IPS-18c (cell line): ENCODE measurements around the gene SMAD2.
A peak's percentile ranks its signal among the peaks of the same experiment; 100 is the strongest.
"Not testable (repeated sequence)": the region's sequence is repeated elsewhere in the genome, so short reads cannot be mapped to it uniquely, and the experiment has no call there.

ENCODE experiments used
- H3K4me3 ChIP-seq: 2 replicates; pipeline ENCODE4 v1.7.0; 2013; ENCODE audit warnings: low read depth, mild to moderate bottlenecking, low read length, moderate library complexity; ENCODE audit not compliant: insufficient read depth
- H3K9me3 ChIP-seq: one replicate; pipeline ENCODE4 v1.6.1; 2013; ENCODE audit warnings: mild to moderate bottlenecking, low read length, moderate library complexity; ENCODE audit not compliant: control insufficient read depth, insufficient read depth

SMAD2 gene

DNA sequence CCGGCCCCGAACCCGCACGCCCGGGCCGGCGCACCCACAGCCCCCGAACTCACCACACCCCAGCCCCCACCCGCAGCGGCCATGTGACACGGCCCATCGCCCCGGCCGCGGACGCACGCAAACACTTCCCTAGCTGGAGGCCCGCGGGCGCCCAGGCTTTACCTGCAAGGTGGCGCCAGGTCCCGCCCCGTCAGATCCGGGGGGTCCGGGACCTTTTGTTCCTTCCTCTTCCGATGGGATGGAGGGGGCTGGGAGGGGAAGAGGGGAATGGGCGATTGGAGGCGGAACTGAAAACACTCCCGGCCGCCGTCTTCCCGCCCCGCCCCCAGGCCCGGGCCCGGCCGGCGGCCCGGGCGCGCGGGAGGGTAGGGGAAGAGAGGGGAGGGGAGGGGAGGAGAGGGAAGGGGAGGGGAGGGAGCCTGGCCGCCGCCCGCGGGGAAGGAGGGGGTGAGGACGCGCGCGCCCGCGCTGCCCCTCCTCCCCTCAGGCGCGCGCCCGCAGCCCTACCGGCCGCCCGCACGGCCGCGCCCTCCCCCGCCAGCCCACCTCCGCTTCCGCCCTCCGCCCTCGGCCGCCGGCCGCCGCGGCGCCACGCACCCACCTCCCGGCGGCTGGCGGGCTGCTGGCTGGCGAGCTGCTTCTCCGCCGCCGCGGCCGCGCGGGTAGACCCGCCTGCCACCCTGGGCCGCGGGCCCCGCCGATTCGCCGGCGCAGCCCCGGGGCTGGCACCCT lies at the start of gene SMAD2:
Gene SMAD2 (minus strand): TSS at position 461 of the 732 bp plus-strand sequence. CDS start 33,903 bp downstream, outside the sequence.
- Histone ChIP-seq H3K4me3 (peak within 1 kb of the TSS; percentile 79), H3K9me3 (no peaks in the 10 kb centered on the region)

DNA sequence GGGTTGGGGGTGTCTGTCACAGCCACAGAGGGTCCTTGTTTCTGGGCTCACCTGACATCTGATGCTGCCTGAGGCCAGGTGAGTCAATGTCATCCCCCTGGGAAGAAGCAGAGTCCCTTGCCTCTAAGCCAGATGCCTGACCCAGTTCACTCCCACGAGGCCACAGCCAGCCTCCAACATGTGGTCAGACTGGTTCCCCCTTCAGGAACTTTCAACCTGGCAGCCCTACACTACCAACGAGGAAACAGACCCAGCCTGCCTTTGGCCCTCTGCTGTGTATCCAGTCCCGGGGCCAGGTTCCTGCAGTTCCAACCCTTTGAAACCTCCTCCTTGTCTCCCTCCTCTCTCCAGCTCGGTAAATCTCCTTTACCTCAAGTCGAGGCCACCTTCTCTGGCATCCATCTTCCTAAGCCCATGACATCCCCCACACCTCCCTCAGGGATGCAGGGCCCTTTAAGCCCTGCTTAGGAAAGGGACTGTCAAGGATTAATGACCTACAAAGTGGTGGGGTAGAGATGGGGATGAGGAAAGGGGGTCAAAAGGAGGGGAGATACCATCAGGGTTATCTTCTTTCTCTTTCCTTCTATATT lies 49.2 kb upstream of the SMAD2 start:
- no peaks in the 10 kb centered on the region for H3K9me3 ChIP-seq
- no peak overlapping the region for H3K4me3 ChIP-seq

- H3K9me3 ChIP-seq, result no peaks in the 10 kb centered on the region
Observed at GRCh38 chr18:47978603-47979002, 48.1 kb upstream of the SMAD2 start.

DNA sequence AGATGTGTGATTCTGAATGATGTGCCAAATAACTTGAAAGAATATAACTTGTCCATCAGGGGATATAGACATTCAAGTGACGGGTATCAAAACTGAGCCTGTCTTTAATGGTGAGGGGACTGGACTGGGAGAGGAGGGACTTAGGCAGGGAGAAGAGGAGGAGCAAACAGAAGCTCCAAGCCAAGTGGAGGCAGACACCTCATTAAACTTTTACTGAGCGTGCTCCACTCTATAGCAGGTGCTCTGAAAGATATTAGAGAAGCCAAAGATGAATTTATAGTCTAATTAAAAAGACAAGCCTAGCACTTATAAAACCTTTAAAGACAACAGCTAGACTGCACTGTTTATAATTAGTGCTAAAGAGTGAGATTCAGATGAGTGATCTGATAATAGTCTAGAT lies 47.7 kb upstream of the SMAD2 start:
- Histone ChIP-seq H3K9me3 (no peaks in the 10 kb centered on the region), H3K4me3 (no peak overlapping the region)

More at GRCh38 chr18:47978603-47979002, 48.1 kb upstream of the SMAD2 start:
- H3K4me3 ChIP-seq, result no peak overlapping the region

DNA sequence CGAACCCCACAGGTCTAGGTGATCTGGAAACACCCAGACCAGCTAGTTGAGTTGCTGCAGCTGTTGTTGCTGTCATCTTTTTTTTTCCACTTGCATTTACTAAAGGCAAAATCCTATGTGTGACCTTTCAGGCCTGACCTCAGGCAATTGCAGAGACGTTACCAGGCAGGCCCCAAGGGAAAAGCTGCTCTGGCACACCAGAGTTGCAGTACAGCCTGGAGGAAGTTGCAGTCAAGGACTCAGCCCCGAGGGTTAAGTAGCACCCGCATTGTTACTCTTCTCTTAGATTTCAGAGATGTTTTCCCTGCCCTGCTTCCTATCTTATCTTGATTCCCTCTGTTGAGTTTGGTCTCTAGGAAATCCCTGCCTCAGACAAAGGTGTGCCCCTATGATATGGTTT lies 45.2 kb upstream of the SMAD2 start:
- no peak overlapping the region for H3K4me3 ChIP-seq
- H3K9me3 ChIP-seq, result no peaks in the 10 kb centered on the region

DNA sequence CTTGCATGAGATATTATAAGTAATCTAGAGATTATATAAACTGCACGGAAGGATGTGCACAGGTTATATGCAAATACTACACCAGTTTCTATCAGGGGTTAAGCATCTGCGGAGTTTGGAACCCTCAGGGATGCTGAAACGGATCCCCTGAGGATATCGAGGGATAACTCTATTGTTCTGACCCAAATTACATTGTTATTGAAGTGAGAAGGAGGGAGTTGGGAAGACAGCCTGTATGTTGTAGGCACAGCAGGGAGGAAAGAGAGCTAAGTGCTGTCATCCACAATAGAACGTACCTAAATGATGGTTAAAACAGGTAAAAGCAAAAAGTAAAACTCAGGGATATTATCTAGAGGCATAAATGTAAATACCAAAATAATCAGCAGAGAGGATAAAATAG lies 44.6 kb upstream of the SMAD2 start:
- no peak overlapping the region for H3K4me3 ChIP-seq
- no peaks in the 10 kb centered on the region for H3K9me3 ChIP-seq

DNA sequence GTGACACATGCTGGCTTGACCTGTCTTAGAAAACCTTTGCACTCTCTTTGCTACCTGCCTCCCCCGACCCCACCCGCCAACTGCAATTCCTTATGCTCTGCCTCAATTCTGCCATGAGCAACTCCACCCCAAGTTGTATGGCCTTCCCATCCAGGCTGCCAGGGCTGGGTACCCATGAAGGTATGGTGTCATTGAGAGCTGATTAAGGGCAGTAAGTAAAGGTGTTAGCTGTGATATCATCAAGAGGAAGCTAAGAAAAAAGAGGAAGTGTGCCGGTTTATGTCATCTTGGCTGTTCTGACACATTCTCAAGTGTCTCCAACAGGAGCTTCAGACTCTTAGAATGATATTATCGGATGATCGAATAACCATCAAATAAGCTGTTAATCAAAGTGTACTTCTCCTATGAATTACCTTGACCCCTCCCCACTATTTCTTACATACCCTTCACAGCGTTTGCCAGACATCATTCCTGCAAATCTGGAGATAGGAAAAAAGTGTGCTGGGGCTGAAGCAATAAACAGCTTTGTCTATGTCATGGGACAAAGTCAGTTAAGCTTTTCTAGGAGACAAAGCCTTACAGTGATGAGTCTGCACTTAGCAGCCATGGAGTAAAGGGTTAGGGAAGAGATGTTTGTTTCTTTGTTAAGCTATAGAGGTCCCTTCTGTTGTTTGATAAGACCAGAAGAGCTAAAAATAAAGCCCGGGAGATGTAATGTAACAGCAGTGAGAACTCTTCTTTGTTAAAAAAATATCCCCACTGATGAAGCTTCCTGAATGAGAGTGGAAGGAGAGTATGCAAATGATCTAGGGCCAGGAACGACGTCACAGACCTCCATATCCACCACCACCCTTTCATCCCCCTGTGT lies 40.4 kb upstream of the SMAD2 start:
- Histone ChIP-seq H3K4me3 (no peak overlapping the region), H3K9me3 (peaks cover 5% of the 10 kb centered on the region)

- H3K9me3 ChIP-seq, result peaks cover 5% of the 10 kb centered on the region
Observed at GRCh38 chr18:47969816-47970215, 39.4 kb upstream of the SMAD2 start.

GRCh38 chr18:47968721-47969120 lies 38.3 kb upstream of the SMAD2 start:
- Histone ChIP-seq H3K4me3 (no peak overlapping the region), H3K9me3 (peaks cover 5% of the 10 kb centered on the region)

More at GRCh38 chr18:47969816-47970215, 39.4 kb upstream of the SMAD2 start:
- no peak overlapping the region for H3K4me3 ChIP-seq

DNA sequence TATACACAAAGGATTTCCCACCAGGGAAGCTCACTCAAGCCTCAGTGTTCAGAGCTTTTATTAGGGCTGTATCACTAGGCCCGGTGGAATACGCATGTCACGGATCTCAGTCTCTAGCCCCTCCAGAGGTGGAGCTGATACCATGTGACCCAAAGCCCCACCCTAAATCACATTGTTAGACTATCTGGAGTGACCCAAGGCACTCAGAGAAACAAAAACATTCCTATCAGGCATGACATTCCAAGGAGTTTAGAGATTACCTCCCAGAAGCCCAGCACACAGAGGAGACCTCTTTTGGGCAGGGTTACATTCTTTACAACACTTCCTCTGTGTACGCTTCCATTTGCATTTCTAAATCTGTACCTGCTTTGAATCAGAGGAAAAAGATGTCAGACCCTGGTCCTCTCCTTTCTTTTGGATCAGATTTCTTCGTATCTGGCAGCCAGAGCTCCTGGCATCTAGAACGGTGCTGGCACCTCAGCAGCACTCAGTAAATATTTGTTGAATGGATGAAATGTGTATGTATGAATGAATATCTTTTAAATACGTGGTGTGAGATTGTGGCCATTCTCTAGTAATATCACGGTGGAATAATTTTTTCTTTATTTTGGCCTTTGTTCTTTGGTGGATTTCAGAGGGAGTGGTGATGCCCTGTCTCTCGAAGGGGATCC lies 37.7 kb upstream of the SMAD2 start:
- H3K4me3 ChIP-seq, result no peak overlapping the region
- peaks cover 5% of the 10 kb centered on the region for H3K9me3 ChIP-seq

DNA sequence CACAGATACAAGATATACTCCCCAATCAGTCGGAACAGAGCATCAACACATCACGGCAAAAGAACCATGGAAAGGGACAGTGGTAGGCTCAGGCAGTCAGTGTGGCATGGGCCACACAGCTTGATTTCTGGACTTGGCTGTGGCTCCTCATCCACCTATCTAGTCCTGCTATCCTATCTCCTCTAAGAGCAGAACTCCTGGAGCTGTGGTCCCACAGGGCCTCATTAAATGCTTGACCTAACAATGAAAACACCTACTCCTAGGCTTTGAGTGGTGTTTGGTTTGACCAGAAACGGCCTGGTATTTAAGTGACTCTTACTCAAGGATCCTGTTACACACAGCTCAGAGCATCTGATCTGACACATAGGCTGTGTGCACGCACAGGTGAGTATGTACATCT lies 33.6 kb upstream of the SMAD2 start:
- Histone ChIP-seq H3K9me3 (peaks cover 7% of the 10 kb centered on the region), H3K4me3 (no peak overlapping the region)

DNA sequence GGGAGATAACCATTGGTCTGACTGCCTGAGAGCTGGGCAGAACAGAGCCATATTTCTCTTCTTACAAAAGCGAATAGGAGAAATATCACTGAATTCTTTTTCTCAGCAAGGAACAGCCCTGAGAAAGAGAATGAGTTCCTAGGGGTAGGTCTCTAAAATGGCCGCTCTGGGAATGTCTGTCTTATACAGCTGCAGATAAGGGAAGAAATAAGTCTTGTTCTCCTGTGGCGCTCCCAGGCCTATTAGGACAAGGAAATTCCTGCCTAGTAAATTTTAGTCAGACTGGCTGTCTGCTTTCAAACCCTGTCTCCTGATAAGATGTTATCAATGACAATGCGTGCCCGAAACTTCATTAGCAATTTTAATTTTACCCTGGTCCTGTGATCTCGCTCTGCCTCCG lies 30.5 kb upstream of the SMAD2 start:
- H3K4me3 ChIP-seq, H3K9me3 ChIP-seq: not testable (repeated sequence)

DNA sequence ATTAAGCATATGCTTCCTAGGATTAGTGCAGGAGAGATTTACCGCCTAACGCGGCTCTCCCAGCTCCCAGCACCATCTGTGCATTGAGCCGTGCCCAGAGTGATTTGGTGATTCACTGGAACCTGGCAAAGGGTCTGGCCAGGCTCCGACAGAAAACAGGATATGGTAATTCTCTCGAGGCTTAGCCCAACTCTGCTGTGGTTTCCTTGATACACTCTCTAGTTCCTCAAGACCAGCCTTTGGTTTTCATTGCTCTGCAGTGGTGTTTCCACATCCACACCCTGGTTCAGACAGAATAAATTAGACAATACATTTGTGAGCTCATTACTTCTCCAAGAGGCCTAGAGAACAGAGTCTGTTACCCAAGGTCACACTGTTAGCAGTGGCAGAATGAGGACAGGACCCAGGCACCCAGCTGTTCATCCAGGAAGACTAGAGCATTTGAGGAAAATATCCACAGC lies 23.0 kb upstream of the SMAD2 start:
- Histone ChIP-seq H3K9me3 (no peaks in the 10 kb centered on the region), H3K4me3 (no peak overlapping the region)

- Histone ChIP-seq H3K4me3 (no peak overlapping the region), H3K9me3 (no peaks in the 10 kb centered on the region)
Observed at GRCh38 chr18:47950511-47950910, 20.1 kb upstream of the SMAD2 start.

DNA sequence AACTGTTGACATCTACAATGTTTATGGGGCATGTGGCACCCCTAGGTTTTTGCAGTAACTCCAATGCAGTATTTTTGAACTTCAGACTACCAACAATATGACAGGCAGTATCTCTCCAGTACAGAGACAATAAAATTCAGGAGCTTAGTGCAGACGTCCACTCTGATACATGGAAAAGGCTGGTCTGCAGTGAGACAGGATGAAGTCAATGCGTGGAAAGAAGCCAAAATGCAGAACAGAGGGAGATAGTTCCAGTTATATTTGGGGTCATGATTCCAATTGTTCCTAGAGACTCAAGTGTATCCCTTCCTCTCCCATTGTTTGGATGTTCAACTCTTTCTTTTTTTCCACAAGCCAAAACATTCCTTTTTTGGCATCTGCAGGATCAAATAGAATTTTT lies 18.7 kb upstream of the SMAD2 start:
- no peak overlapping the region for H3K4me3 ChIP-seq
- peaks cover 3% of the 10 kb centered on the region for H3K9me3 ChIP-seq

- H3K4me3 ChIP-seq, result no peak overlapping the region
- peaks cover 3% of the 10 kb centered on the region for H3K9me3 ChIP-seq
Observed at GRCh38 chr18:47946889-47947288, 16.4 kb upstream of the SMAD2 start.
